ENCODE results near the gene PHACTR1.
"Not testable (repeated sequence)": the region's sequence is repeated elsewhere in the genome, so short reads cannot be mapped to it uniquely, and the experiment has no call there.

PHACTR1 gene

DNA sequence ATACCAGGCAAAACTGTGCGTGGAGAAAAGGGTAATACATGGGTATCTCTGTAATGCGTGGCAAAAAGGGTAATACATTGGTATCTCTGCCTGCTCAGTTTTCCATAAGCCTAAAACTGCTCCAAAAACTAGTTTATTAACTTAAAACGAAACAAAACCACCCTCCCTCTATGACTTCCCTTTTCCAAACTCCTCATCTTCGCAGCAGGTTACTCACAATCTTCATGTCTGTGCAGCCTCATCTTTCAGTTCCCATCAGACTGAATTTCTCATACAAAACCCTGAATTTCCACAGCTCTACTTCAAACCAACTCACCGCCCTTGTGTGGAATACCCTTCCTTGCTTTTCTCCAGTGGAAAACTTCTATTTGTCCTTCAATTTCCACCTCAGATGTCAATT is 199.4 kb downstream of the PHACTR1 start:
- no peak for DNase-seq

DNA sequence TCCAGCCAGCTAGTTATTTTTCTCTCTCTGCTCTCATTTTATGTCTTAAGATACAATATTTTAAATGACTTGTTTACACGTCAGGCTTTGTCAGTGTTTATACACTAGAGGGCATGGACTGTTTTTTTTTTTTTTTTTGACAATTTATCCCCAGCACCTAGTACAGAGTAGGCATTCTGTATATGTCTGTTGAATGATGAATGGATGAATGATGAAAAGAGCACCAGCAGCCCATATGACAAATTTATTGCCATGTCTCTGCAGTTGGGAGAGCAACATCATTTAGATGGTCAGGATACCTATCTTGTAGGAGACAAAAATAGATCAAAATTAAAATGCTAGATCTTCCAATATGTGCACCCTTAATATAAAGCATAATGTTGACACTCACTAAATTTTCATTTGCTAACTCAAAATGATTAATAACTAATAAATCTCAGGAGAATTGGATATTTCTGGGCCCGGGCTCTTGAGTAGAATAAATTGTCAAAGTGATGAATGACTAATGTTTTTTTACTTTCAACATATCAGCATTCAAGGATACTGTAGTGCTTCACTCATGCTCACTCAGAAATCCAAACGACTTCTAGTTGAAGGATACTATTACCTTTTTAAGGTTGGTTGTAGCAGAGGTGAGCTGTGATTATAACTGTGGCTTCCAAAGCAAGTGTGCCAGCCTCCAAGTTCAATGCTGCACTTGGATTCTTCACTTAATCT is 200.0 kb downstream of the PHACTR1 start:
- no peak for DNase-seq

DNA sequence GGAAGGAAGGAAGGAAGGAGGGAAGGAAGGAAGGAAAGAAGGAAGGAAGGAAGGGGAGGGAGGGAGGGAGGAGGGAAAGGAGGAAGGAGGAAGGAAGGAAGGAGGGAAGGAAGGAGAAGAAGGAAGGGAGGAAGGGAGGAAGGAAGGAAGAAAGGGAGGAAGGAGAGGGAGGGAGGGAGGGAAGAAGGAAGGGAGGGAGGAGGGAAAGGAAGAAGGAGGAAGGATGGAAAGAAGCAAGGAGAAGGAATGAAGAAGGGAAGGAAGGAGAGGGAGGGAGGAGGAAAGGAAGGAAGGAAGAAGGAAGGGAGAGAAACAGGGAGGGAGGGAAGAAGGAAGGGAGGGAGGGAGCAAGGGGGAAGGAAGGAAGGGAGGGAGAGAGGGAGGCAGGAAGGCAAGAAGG is 204.9 kb downstream of the PHACTR1 start:
- DNase-seq: no peak

DNA sequence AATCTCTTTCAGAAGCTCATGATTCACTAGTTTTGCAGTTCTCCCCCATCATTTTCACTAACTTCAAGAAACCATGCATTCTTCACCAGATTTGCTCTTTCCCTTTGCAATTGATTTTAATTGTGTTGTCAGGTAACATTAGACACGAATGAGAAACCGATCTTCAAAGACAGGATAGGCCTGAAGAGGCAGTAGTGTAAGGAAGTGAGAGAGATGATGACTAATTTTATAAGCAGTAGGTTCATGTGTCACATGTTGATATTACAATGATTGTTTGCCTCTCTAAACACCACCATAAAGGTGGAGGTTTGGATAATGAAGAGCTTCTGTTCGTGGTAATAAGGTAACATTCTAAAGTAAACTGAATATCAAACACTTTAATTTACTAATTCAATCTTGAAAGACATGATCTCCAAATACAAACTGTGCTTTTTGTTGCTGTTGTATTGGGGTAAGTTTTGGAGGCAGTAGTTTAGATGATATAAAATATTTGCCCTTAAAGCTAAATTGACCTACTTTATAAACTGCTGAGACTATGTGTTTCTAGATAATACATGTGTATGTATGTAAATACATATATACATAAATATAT is 207.2 kb downstream of the PHACTR1 start:
- no peak for DNase-seq

DNA sequence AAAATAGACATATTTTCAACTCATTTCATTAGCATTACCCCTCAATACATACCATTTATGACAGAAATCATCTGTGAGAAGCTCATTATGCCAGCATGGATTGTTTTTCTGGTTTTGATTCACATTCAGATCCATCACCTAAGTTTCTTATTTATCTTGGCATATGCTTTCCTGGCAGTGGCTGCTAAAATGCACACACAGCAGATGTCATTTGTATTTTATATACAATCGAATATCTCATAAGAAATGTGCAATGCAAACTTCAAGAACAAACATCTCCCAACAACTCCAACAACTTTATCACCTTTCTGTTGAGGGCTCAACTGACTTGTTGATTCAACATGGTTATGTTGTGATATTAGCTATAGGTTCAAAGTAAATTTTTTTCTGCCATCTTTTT is 208.3 kb downstream of the PHACTR1 start:
- DNase-seq: no peak

DNA sequence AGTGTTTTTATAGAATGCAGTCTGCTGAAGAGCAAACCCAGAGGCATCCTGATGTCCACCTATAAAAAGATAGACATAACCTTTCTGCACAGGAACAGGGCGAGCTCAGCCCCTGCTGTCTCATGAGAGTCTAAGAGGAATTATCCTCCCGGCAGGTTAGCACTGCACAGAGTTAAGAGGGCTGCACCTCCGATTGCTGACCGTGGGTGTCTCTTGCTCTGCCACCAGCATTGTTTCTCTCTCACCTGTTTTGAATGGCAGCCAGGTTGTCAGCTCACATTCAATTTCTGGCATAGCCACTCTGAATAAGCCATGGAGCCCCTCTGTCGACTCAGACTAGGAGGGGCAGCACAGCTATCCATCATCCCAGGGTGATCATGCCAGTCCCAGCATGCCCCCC is 211.2 kb downstream of the PHACTR1 start:
- no peak for DNase-seq

DNA sequence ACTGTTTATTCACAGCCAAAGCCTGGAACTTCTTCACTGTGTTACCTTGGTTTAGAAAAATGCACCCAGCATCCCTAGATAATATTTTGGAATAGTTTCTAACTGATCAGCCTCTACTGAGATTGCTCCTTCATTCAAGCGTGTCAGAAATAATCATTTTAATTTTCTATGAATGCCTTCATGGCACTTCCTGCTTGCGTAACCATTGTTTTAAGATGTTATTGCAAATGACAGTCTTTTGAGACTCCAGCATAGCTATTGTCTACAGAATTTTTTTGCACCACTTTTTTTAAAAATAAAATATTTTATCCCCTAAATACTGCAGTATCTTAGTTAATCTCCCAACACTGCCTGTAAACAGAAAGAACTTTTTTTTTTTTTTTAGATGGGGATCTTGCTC is 213.1 kb downstream of the PHACTR1 start:
- DNase-seq: no peak

DNA sequence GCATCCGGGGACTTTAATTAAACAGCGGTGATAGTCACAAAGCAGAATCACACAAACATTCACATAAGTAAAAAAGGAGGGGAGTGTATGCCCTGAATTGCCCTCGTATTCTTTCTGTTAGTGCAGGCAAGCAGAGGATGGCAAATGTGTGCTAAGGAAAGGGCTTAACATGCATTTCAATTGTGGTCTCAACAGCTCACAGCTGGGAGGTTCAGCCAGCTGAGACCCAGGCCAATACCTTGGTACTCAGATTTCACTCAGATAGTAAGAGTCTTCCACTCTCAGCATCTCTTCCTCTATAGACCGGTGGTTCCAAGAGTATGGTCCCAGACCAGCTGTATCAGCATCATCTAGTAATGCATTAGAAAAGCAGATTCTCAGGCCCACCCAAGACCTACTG is 215.1 kb downstream of the PHACTR1 start:
- DNase-seq: no peak

DNA sequence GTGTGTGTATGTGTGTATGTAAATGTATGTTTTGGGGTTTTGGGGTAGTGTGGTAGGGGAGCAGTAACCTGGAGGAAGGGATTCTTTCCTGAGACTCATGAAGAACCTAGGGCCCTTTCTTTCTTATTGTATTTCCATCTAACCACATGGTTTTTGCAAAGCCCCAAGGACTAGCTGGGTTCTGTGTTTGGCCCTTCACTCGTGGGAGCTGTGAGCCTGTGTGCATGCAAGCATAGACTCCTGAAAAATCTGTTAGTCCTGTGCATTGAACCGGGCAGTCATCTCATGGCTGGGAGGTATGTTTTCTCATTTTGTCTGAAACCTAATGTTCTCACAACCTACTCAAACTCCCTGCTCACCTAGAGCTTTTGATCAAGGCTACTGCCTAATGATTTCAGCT is 219.1 kb downstream of the PHACTR1 start:
- DNase-seq: no peak

DNA sequence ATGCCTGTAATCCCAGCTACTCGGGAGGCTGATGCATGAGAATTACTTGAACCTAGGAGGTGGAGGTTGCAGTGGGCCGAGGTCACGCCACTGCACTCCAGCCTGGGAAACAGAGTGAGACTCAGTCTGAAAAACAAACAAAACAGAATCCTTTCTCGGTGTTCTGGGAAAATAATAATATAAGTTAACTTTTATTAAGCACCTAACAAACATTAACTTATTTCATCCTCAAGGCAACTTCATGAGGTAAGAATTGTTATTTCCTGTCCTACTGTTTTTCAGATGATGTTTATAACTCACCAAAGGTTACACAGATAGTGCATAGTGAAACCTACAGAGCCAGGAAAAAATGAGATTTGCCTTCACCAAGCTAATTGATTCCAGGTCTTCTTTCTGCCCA is 221.4 kb downstream of the PHACTR1 start:
- DNase-seq: no peak

DNA sequence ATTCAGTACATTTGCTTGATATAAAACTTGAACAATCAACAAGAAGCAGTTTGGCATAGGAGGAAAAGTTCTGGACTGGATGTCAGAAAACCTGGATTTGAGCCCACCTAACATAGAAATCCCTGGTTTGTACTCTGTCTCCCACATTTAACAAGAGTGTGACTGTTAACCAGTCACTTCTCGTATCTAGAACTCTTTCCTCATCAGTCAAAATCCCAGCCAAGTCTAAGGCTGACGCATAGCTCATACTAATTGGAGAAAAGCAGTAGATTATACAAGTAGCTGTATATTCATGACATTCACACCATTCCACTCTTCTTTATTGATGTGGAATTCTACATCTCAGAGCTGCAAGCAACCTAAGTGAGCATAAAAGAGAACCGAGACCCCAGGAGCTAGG is 222.7 kb downstream of the PHACTR1 start:
- DNase-seq: no peak

DNA sequence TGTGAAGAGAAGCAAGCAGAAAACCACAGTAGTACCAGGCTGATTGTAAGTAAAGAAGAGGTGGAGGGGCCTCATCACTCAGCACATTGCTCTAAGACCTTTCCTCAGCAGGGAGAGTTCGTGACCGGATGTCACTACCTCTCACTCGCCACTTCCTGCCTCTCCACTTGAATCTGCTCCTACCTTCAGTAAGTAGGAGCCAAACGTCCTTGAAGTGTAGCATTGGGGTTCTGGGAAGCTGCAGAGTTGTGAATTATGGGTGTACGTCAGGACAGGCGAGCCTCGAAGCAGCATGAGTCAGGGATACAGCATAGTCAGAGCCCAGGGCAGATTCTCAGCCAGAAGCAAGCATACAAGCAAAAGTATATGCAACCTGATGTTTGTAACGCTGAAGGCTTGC is 224.9 kb downstream of the PHACTR1 start:
- no peak for DNase-seq

DNA sequence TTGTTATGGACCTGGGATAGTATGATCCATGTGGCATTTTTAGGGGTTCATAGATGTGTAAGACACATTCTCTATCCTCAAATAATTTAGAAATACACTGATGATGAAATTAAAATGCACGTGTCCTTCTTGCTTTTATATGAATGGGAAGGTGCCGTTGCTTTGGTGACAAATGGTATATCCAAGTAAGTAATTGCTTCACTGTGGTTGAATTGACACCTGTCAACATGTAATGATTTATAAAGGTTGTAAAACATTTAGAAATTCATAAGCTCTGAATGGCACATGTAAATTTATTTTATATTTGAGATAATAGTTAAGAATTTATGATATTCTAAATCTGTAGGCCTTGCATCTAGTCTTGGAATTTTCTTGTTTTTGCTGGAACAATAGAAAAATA is 227.0 kb downstream of the PHACTR1 start:
- no peak for DNase-seq

DNA sequence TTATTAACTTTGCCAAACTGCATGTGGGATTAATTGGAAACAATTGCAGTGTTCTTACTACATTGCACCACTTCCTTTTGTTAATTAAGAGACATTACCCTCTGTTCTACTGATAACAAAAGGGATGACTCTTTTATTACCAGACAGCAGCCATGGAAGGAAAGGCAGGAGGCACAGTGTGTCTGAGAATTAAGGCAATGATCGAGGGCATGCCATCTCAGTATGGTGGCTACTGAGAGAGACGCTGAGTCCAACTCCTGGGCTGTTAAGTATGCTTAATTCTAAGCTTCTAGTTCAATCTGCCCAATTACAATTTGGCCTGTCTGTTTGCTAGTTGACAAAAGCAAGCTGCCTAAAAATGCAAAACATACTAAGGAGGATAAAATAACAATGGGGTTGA is 227.4 kb downstream of the PHACTR1 start:
- DNase-seq: no peak

DNA sequence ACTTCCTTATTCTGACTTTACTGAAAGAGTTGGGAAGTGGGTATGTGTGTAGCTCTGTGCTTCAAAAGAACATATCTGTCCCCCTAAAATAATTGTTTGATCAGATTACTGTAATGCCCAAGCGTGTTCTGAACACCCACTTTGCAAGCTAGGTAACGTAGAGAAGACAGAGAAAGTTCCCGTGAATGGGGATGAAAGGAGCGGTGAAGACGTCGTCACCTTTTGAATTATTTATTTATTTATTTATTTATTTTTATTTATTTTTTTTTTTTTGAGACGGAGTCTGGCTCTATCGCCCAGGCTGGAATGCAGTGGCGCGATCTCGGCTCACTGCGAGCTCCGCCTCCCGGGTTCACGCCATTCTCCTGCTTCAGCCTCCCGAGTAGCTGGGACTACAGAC is 228.0 kb downstream of the PHACTR1 start:
- not testable (repeated sequence) for DNase-seq

DNA sequence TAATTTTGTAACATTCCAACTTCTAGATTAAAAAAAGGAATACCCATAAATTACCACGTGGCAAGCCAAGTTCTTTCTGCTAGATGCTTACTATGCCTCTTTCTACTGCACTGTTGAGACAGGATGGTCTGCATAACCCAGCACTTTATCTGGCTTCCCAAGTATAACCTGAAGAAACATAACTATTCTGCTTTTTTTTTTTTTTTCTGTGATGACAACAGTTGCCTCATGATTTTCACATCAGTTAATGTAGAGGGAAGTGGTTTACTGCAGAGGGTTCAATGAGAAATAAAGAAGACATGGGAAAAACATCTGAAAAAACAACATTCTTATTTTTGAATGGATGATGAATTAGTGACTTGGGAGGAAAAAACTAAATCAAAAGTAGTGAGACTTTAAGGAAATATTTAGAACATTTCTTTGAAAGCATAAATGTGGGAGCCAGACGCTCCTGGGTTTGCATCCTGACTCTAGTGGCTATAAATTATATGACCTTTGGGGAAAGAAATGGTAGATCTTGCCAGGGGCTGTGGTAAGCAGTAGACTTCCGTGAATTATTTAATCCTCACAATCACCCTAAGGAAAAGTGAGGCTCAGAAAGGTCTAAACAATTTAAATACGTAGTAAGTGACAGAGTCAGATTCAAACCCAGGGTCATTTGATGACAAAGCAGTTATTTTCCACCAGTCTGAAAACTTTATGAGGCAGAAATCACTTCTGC is 230.7 kb downstream of the PHACTR1 start:
- DNase-seq: no peak

DNA sequence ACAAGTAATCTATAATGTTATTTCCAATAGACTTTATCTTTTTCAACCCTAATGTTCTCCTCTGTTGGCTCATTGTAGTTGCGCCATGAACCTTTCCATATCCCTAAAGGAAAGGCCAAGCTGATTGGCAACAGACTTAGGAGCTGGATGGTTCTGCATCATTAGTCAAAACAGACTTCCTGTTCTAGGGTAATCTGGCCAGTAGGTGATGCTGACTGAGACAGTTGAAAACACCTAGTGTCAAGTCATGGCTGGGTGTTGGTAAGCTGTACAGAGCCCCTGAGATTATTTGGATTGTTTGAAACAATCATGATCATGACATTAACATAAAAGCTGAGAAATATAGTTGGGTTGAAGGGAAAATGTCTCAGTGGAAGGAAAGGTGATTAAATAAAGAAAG is 231.4 kb downstream of the PHACTR1 start:
- DNase-seq: no peak

DNA sequence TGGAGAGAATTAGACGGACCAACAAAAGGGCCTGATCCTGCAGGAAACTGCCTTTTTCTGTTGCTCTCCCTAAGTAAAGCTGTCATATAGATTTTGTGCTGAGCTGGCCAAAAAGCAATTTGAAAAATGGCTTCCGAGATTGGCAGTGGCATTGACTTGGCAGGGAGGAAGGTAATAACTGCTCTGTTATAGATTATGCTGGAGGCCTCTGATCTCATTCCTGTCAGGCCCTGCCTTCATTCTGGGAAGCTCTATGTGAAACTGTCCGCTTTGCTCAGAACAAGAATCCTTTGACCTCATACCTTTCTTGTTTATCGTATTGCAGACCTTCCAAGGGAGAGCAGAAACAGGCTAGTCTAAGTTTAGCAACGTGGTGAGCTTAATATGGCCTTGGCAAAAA is 234.4 kb downstream of the PHACTR1 start:
- DNase-seq: no peak

DNA sequence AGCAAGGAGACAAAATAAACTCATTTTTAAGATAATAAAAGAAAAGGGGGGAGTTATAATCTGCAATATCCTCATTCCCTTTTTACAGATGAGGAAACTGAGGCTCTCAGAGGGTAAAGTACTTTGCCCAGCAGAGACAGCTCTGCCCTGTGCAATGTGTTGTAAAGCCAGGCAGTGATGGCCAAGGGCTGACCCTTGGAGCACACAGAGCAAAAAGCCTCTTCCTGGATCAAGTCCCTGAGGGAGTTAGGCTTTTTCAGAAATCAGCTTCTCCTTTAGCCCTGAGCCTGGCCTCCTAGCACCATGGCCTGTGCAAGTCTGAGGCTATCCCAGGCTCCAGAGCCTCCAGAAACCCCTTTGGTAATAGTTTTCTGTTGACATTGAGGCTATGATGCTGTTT is 234.8 kb downstream of the PHACTR1 start:
- DNase-seq: no peak

DNA sequence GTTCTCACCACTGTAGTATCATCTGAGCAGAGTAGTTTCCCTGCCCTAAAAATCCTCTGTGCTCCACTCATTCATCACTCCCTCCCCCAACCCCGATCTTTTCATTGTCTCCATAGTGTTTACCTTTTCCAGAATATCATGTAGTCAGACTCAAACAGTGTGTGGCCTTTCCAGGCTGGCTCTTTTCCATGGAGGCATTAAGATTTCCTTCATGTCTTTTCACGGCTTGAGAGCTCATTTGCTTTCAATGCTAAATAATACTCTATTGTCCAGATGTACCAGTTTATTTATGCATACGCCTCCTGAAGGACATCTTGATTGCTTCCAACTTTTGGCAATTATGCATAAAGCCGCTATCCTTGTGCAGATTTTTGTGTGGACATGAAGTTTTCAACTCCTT is 235.8 kb downstream of the PHACTR1 start:
- DNase-seq: no peak

DNA sequence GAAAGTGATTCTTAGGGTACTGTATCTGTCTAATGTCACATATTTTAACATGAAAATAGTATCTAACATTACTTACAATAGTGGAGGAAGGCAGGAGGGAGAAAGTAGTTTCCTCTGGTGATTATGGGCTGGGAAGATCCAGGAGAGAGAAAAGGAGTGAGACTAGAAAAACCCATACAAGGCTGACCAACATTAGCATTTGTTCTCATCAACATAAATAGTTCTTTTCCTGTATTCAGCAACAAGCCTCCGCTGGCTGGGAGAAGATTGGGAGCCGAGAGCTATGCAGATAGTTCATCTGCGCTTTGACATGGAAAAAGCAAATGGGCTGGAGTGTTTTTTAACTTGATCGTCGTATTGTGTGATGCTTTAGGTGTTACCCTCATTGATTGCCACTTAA is 239.4 kb downstream of the PHACTR1 start:
- no peak for DNase-seq

DNA sequence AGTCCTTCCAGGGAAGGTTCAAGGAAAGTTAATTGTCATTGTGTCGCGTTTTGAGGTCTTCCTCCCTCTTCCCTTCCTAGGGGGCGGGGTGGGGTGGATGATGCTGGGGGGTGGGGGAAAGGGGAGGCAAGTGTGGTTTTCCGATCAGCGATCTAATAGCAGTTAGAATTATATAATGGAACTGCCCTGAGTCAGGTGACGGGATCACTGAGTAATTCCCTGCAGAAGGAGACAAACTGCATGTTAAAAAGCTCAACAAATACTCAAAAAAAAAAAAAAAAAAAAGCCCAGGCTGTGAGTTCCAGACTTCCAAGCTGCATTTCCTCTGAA is 240.4 kb downstream of the PHACTR1 start:
- DNase-seq: no peak

DNA sequence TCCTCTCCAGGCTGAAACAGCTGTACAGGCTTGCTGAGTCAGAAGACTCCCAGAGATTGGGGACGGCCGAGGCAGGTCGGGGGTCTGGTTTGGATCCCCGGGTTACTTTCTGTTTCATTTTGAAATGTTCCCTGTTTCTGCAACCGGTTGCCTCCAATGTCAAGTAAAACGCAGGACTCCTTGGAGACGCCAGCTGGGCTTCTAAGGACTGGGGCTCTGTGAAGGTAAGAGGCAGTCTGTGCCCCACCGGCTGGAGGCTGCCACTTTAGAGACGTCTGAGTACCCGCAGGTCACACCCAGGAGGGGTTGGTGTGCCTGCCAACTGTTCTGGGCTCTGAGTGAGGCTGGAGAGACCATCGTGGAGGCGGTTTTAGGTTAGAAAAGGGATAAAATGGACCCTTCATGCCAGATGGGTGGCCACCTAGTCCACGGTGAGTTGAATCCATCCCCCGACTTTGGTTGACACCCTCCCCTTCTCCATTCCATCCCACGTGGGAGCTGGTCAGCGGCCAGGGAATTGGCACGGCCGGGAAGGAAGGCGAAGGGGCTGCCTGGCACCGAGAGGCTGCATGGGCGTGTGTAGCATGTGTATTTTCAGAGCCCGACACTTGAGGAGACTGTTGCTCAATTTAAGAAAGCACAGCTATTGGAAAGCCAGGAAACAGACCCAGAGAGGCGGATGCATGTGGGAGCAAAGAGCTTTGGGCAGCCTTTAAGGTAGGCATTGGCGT is 240.9 kb downstream of the PHACTR1 start:
- no peak for DNase-seq

Data from activated CD4-positive, alpha-beta T cell treated with anti-CD3 and anti-CD28 coated beads for 1 hour (primary cell).